ENCODE measurements around the gene GPR160. TPM values are rescaled to one million over a fixed set of nuclear protein-coding genes. Genes with fewer than 3 reads are reported as not detected.
A peak's percentile ranks its signal among the peaks of the same experiment; 100 is the strongest.

Gene GPR160
- total and polyA plus RNA-seq, 2 experiments from 2014 or later, result 39.4 to 55.7 TPM

GRCh38 chr3:170078620-170079281 is 41.0 kb downstream of the GPR160 start:
- no peaks in the 10 kb centered on the region for H3K4me1 ChIP-seq (ENCODE audit: insufficient read depth)
- peak; percentile 63 to 67 for TF ChIP-seq CTCF (conservative IDR thresholded peaks at IDR 0.05; ENCODE audit: low read depth in 2 of 2)
- no peak for TF ChIP-seq EZH2phosphoT487 (IDR thresholded peaks at IDR 0.05; ENCODE audit: unreplicated experiment)
- no peaks in the 10 kb centered on the region for H3K27me3 ChIP-seq (ENCODE audit: insufficient read depth)
- peak; percentile 57 for DNase-seq (ENCODE audit: low spot score)
- no peaks in the 10 kb centered on the region for H3F3A ChIP-seq (replicated peaks; ENCODE audit: low read depth)
- Mint-ChIP-seq H3K27ac (no peak overlapping the region; the same call in 1 of the 2 replicates), H3K27me3 (ENCODE audit: insufficient read depth, low read depth, poor library complexity) (no peaks in the 10 kb centered on the region), H3K9me3 (no peaks in the 10 kb centered on the region), H3K36me3 (ENCODE audit: low read depth) (peaks cover 8% of the 10 kb centered on the region; the same call in 2 of the 3 replicates), H3K4me1 (peaks cover 9% of the 10 kb centered on the region), H3K4me3 (no peak overlapping the region)
- H3K9me2 ChIP-seq (ENCODE audit: insufficient read depth), result no peaks in the 10 kb centered on the region
- H3K79me2 ChIP-seq (replicated peaks; ENCODE audit: insufficient read depth), result no peaks in the 10 kb centered on the region
- H2AFZ ChIP-seq, result no peak overlapping the region
- no peaks in the 10 kb centered on the region for H3K36me3 ChIP-seq (ENCODE audit: insufficient read depth)
- H3K27ac ChIP-seq (ENCODE audit: low read depth), result peak overlapping the region; percentile 28; the same call in 1 of the 2 replicates
- H4K20me1 ChIP-seq (replicated peaks; ENCODE audit: insufficient read depth), result no peaks in the 10 kb centered on the region
- ATAC-seq, result peak; percentile 91
- no peak overlapping the region for H3K4me2 ChIP-seq
- no peak overlapping the region for H3K4me3 ChIP-seq

- no peaks in the 10 kb centered on the region for H3K9me3 Mint-ChIP-seq
- H3K27me3 ChIP-seq (ENCODE audit: insufficient read depth), result no peaks in the 10 kb centered on the region
- H3K4me2 ChIP-seq, result no peak overlapping the region
- H3K9me2 ChIP-seq (ENCODE audit: insufficient read depth), result no peaks in the 10 kb centered on the region
- no peak overlapping the region for H2AFZ ChIP-seq
- no peaks in the 10 kb centered on the region for H3F3A ChIP-seq (replicated peaks; ENCODE audit: low read depth)
- H3K27ac Mint-ChIP-seq, result no peak overlapping the region
- H3K79me2 ChIP-seq (replicated peaks; ENCODE audit: insufficient read depth), result no peaks in the 10 kb centered on the region
- DNase-seq (ENCODE audit: low spot score), result no peak
- peaks cover 9% of the 10 kb centered on the region for H3K4me1 Mint-ChIP-seq
- peak overlapping the region; percentile 28 for H3K27ac ChIP-seq (ENCODE audit: low read depth)
- no peaks in the 10 kb centered on the region for H3K4me1 ChIP-seq (ENCODE audit: insufficient read depth)
- H3K4me3 ChIP-seq, result no peak overlapping the region
- ATAC-seq, result no peak
- no peak overlapping the region for H3K4me3 Mint-ChIP-seq
- H3K36me3 Mint-ChIP-seq (ENCODE audit: low read depth), result peaks cover 8% of the 10 kb centered on the region; the same call in 2 of the 3 replicates
- TF ChIP-seq NANOG (IDR thresholded peaks at IDR 0.05; ENCODE audit: borderline replicate concordance) (no peak), CREB1 (CRISPR knock-in tag; IDR thresholded peaks at IDR 0.05; ENCODE audit: low read depth) (no peak), REST (IDR thresholded peaks at IDR 0.05; ENCODE audit: unreplicated experiment) (no peak), ZNF114 (CRISPR knock-in tag; IDR thresholded peaks at IDR 0.05) (no peak), ZNF331 (CRISPR knock-in tag; IDR thresholded peaks at IDR 0.05; ENCODE audit: low read depth) (no peak), EZH2phosphoT487 (IDR thresholded peaks at IDR 0.05; ENCODE audit: unreplicated experiment) (no peak), STAT1 (IDR thresholded peaks at IDR 0.05; ENCODE audit: unreplicated experiment) (no peak), JUNB (IDR thresholded peaks at IDR 0.05; ENCODE audit: unreplicated experiment) (no peak)
- no peaks in the 10 kb centered on the region for H3K27me3 Mint-ChIP-seq (ENCODE audit: insufficient read depth, low read depth, poor library complexity)
- no peaks in the 10 kb centered on the region for H4K20me1 ChIP-seq (replicated peaks; ENCODE audit: insufficient read depth)
- H3K36me3 ChIP-seq (ENCODE audit: insufficient read depth), result no peaks in the 10 kb centered on the region
Observed at GRCh38 chr3:170079536-170080165, 41.9 kb downstream of the GPR160 start.

Measured in GM23338 (cell line).